Adrenal gland (tissue), 12 donors: ENCODE data around the gene STIP1. TPM values are rescaled to one million over a fixed set of nuclear protein-coding genes. Genes with fewer than 3 reads are reported as not detected.

Experiments
- DNase-seq, 7 donors: peaks; one replicate each; pipeline ENCODE4 v3.0.0-alpha.2; 2019 to 2020
- H3K27ac ChIP-seq, 5 donors: fragments of 200-600 bp; sonication (generic) in 4 of 5; 1 replicate in 3 of 5; 2 replicates in 2 of 5; pipeline versions ENCODE4 v1.5.1 to v1.8.0; 2016 to 2020; ENCODE audit warnings: mild to moderate bottlenecking in 1 of 5
- H3K27me3 ChIP-seq: fragments of 200-600 bp; 2 replicates; pipeline ENCODE4 v1.8.0; 2021
- H3K36me3 ChIP-seq, 2 donors: fragments of 200-600 bp; replicated peaks in 1 of 2; 1 replicate in 1 of 2; 2 replicates in 1 of 2; pipeline versions ENCODE4 v1.5.1 to v1.8.0; 2018 to 2022
- H3K4me1 ChIP-seq, 2 donors: fragments of 200-600 bp; replicated peaks in 1 of 2; 1 replicate in 1 of 2; 2 replicates in 1 of 2; pipeline versions ENCODE4 v1.5.1 to v1.8.0; 2018 to 2021
- H3K4me3 ChIP-seq, 4 donors: fragments of 200-600 bp; sonication (generic) in 3 of 4; one replicate each; pipeline ENCODE4 v1.5.1; 2016 to 2018
- H3K9me3 ChIP-seq, 3 donors: fragments of 200-600 bp; sonication (generic) in 1 of 3; replicated peaks in 1 of 3; 1 replicate in 2 of 3; 2 replicates in 1 of 3; pipeline versions ENCODE4 v1.5.1 to v1.8.0; 2016 to 2021
- POLR2A ChIP-seq, 2 donors: fragments of 450-650 bp; IDR thresholded peaks; one replicate each; pipeline ENCODE4 v1.6.1; 2017; ENCODE audit warnings: antibody characterized with exemption in 2 of 2, mild to moderate bottlenecking in 2 of 2, moderate library complexity in 1 of 2
- WGBS, 4 donors: extraction: QIAGEN DNeasy Blood & Tissue Kit in 2 of 4; methylation state at CpG; one replicate each; pipeline versions ENCODE4 v1.1.5 to v1.1.7; 2013 to 2017; 5-methylcytosine and 5-hydroxymethylcytosine counted together
- intact Hi-C, 2 donors: fragments of 100-400 bp; cut with DNase I; formaldehyde crosslinking; loops; one replicate each; pipeline versions ENCODE4 v1.14.1 to v1.15.0; 2022 to 2023
- polyA plus RNA-seq, 3 donors: library from polyadenylated mRNA; stranded (reverse); fragments of 200-250 nt in 2 of 3; fragments of 350-450 nt in 1 of 3; fragmentation: Illumina TruSeq in 1 of 3; extraction: RNeasy Lipid Tissue Mini Kit (QIAGEN cat#74804) in 1 of 3; gene quantifications; one replicate each; pipeline ENCODE4 v1.2.3, GENCODE V29; 2013 to 2014
- total RNA-seq, 9 donors: library from RNA; depleted of rRNA in 4 of 9; stranded (reverse); fragments of >200 nt in 4 of 9; fragments of 120-200 nt in 1 of 9; fragmentation: NEBNext Ultra II Directional in 1 of 9; extraction: Animal tissue kit (Norgen Biotek cat#: 25700) in 1 of 9; gene quantifications; one replicate each; pipeline versions ENCODE4 v1.1.0 to v1.2.4, GENCODE V29; 2013 to 2023
- TF ChIP-seq, protein P1 (sequence below), 6 experiments: fragments of 450-650 bp in 4 of 6; fragments of 200-600 bp in 2 of 6; sonication (generic) in 1 of 6; IDR thresholded peaks; 1 replicate in 5 of 6; 2 replicates in 1 of 6; pipeline versions ENCODE4 v1.5.1 to v1.8.0; 2016 to 2021; ENCODE audit warnings: antibody characterized with exemption in 6 of 6, mild to moderate bottlenecking in 2 of 6, moderate library complexity in 1 of 6
- donor health status: healthy with polysubstance abuse.
- donor health status: Bipolar disorder and iron deficiency.
- donor health status: DM: yes; HTN: yes; CAD: no.
- donor health status: DM: no; HTN: no; CAD: no.
- donor health status: DM: no; HTN: no; CAD: no.
- donor health status: DM: yes; HTN: yes; CAD: no.

Gene STIP1
- total and polyA plus RNA-seq, 12 donors, result 82.1 to 523 (median 183) TPM

DNA sequence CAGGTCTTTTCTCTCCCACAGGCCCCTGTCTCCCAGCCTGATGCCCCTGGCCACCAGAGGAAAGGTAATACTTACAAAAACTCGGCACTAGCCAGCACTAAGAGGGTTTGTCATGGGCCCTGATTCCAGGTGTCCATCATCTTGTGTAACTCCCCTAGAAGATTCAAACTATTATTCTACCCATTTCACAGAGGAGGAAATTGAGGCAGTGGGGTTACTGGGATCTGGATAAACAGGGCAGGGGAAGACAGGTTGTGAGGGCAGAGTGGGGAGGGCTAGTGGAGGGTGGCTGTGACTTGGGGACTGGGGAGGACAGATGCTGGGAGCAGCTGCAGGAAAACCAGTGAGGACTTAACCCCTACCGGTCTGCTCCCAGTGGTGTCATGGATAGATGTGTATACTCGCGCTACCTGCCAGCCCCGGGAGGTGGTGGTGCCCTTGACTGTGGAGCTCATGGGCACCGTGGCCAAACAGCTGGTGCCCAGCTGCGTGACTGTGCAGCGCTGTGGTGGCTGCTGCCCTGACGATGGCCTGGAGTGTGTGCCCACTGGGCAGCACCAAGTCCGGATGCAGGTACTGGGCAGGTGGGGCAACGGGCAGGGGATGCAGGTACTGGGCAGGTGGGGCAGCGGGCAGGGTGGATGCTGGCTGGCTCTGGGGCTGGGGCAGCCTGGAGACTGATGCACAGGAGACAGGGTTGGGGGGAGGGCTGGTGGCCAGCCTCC lies 49.6 kb downstream of the STIP1 start:
- Histone ChIP-seq H3K4me1 (peaks cover 12 to 40% of the 10 kb centered on the region in 2 donors), H3K27ac (peak overlapping the region in 3 of 5 donors; percentile 64 to 92 (median 89))

DNA sequence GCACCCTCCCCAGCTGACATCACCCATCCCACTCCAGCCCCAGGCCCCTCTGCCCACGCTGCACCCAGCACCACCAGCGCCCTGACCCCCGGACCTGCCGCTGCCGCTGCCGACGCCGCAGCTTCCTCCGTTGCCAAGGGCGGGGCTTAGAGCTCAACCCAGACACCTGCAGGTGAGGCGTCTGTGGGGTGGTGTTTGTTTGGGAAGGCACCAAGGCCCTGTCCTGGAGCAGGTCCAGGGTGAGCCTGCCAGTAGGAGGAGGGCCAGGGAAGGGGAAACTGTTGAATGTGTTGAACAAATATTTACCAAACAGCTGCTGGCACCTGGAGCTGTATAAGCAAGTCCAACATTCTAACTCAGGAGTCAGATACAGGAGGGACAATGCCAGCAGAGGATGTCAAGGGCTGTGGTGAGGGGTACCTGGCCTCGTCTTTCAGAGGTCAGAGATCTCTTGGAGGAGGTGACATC lies 51.5 kb downstream of the STIP1 start:
- no peaks in the 10 kb centered on the region for H3K27me3 ChIP-seq
- peaks cover 15 to 36% of the 10 kb centered on the region in 2 donors for H3K4me1 ChIP-seq
- DNase-seq, result peak in 1 of 7 donors; percentile 18
- intact Hi-C loops, result no loop called here
- WGBS, 4 donors, result 68 to 84% (median 78%) methylated on average over 12 of the region's 12 CpGs
- H3K27ac ChIP-seq, result no peak overlapping the region
- H3K4me3 ChIP-seq, result no peak overlapping the region
- TF ChIP-seq POLR2A (IDR thresholded peaks at IDR 0.05), result no peak
- TF ChIP-seq, protein P1, sequence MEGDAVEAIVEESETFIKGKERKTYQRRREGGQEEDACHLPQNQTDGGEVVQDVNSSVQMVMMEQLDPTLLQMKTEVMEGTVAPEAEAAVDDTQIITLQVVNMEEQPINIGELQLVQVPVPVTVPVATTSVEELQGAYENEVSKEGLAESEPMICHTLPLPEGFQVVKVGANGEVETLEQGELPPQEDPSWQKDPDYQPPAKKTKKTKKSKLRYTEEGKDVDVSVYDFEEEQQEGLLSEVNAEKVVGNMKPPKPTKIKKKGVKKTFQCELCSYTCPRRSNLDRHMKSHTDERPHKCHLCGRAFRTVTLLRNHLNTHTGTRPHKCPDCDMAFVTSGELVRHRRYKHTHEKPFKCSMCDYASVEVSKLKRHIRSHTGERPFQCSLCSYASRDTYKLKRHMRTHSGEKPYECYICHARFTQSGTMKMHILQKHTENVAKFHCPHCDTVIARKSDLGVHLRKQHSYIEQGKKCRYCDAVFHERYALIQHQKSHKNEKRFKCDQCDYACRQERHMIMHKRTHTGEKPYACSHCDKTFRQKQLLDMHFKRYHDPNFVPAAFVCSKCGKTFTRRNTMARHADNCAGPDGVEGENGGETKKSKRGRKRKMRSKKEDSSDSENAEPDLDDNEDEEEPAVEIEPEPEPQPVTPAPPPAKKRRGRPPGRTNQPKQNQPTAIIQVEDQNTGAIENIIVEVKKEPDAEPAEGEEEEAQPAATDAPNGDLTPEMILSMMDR (IDR thresholded peaks at IDR 0.05), result no peak
- H3K36me3 ChIP-seq, result peaks cover 0 to 19% of the 10 kb centered on the region in 2 donors
- H3K9me3 ChIP-seq, result no peaks in the 10 kb centered on the region

More for the DNA sequence above, 49.6 kb downstream of the STIP1 start:
- 44 to 66% (median 54%) methylated on average over 1 to 12 of the region's 12 CpGs for WGBS, 4 donors
- intact Hi-C loops, result no loop called here
- H3K9me3 ChIP-seq, result no peaks in the 10 kb centered on the region
- no peak for TF ChIP-seq POLR2A (IDR thresholded peaks at IDR 0.05)
- TF ChIP-seq, protein P1 (IDR thresholded peaks at IDR 0.05), result no peak
- H3K27me3 ChIP-seq, result no peaks in the 10 kb centered on the region
- peak overlapping the region in 2 of 4 donors; percentile 51 to 92 for H3K4me3 ChIP-seq
- H3K36me3 ChIP-seq, result peaks cover 0 to 19% of the 10 kb centered on the region in 2 donors
- peak in 3 of 7 donors; percentile 20 to 35 (median 28) for DNase-seq

DNA sequence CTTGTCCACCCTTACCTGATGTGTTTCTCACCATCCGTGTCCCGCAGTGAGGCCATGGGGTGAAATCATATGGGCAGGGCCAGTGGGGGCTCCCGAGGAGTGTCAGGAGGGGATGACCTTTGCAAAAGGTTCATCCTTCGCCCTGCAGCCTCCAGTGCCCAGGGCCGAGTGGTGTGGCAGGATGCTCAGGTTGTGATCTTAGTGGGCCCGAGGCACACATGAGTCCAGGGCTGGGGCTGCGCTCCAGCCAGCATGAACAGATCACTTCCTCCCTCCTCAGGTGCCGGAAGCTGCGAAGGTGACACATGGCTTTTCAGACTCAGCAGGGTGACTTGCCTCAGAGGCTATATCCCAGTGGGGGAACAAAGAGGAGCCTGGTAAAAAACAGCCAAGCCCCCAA lies 52.1 kb downstream of the STIP1 start:
- intact Hi-C loops, result no loop called here
- Histone ChIP-seq H3K9me3 (no peaks in the 10 kb centered on the region), H3K27me3 (no peaks in the 10 kb centered on the region), H3K4me3 (no peak overlapping the region), H3K4me1 (peaks cover 20 to 41% of the 10 kb centered on the region in 2 donors), H3K27ac (peak overlapping the region in 2 of 5 donors; percentile 97 to 99), H3K36me3 (peaks cover 0 to 20% of the 10 kb centered on the region in 2 donors)
- WGBS, 4 donors, result 83 to 100% (median 93%) methylated on average over 2 to 9 of the region's 9 CpGs
- DNase-seq, result peak in 1 of 7 donors; percentile 8
- TF ChIP-seq POLR2A (IDR thresholded peaks at IDR 0.05), result no peak
- TF ChIP-seq, protein P1 (IDR thresholded peaks at IDR 0.05), result no peak

DNA sequence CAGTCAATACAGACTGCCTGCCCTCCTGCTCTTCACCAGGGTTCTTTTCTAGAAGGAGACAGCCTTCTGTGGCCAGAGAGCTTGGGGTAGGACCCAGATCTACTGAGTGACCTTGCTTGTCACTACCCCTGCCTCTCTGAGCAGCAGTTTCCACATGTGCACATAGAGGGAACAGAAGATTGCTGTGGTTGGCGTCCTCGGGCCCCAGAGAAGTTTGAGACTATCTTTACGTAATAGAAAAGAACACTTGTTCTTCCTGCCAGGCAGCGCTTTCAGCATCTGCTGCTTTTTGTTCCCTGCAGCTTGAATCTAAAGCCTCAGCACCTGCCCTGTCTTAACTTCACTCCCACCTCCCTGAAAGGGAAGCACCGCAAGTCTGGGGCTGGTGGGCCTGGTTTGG lies 53.0 kb downstream of the STIP1 start:
- WGBS, 4 donors, result 75 to 89% (median 76%) methylated on average over 5 of the region's 5 CpGs
- peak overlapping the region in 4 of 5 donors; percentile 97 to 99 (median 98) for H3K27ac ChIP-seq
- intact Hi-C loops, result no loop called here
- H3K4me3 ChIP-seq, result no peak overlapping the region
- H3K27me3 ChIP-seq, result no peaks in the 10 kb centered on the region
- peak in 2 of 7 donors; percentile 21 to 32 for DNase-seq
- H3K4me1 ChIP-seq, result peaks cover 21 to 38% of the 10 kb centered on the region in 2 donors
- H3K9me3 ChIP-seq, result no peaks in the 10 kb centered on the region
- TF ChIP-seq POLR2A (IDR thresholded peaks at IDR 0.05), result no peak
- TF ChIP-seq, protein P1 (IDR thresholded peaks at IDR 0.05), result no peak
- H3K36me3 ChIP-seq, result peaks cover 0 to 27% of the 10 kb centered on the region in 2 donors
